ENCODE results near the gene TSHZ2.

DNA sequence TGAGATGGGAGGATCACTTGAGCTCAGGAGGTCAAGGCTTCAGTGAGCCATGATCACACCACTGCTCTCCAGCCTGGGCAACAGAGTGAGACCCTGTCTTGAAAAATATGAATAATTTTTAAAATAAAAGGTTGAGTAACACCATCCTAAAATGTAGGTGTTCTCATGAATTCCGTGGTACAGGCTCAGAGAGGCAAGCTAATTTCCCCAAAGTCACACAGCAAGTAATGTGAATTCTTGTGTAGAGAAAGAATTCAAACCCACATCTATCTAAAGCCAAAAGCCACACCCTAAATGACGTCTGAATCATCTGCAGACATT, 541.0 kb downstream of the TSHZ2 start:
- TF ChIP-seq CTCF (IDR thresholded peaks at IDR 0.05) = no peak
- TF ChIP-seq ZFX (IDR thresholded peaks at IDR 0.05; ENCODE audit: borderline replicate concordance) = no peak
